Measurements from ENCODE around the gene TRIM9.
A peak's percentile ranks its signal among the peaks of the same experiment; 100 is the strongest.
"Not testable (repeated sequence)": the region's sequence is repeated elsewhere in the genome, so short reads cannot be mapped to it uniquely, and the experiment has no call there.

The TRIM9 gene

GRCh38 chr14:50967103-50967502, 127.8 kb downstream of the TRIM9 start:
- no peak for DNase-seq (ENCODE audit: low read depth, low spot score)

- peak; percentile 93 for DNase-seq (ENCODE audit: low read depth, low spot score)
Measured at GRCh38 chr14:50964683-50965390, 130.1 kb downstream of the TRIM9 start.

- DNase-seq (ENCODE audit: low read depth, low spot score), result no peak
Measured at GRCh38 chr14:50963919-50964318, 131.0 kb downstream of the TRIM9 start.

GRCh38 chr14:50961605-50962221, 133.2 kb downstream of the TRIM9 start:
- no peak for DNase-seq (ENCODE audit: low read depth, low spot score)

- no peak for DNase-seq (ENCODE audit: low read depth, low spot score)
Measured at GRCh38 chr14:50957296-50957695, 137.6 kb downstream of the TRIM9 start.

GRCh38 chr14:50956421-50956820, 138.5 kb downstream of the TRIM9 start:
- not testable (repeated sequence) for DNase-seq (ENCODE audit: low read depth, low spot score)

- DNase-seq (ENCODE audit: low read depth, low spot score), result no peak
Measured at GRCh38 chr14:50955373-50956043, 139.4 kb downstream of the TRIM9 start.

GRCh38 chr14:50954811-50955372, 140.0 kb downstream of the TRIM9 start:
- DNase-seq (ENCODE audit: low read depth, low spot score), result no peak

- no peak for DNase-seq (ENCODE audit: low read depth, low spot score)
Measured at GRCh38 chr14:50953502-50953901, 141.4 kb downstream of the TRIM9 start.

- no peak for DNase-seq (ENCODE audit: low read depth, low spot score)
Measured at GRCh38 chr14:50951032-50951431, 143.9 kb downstream of the TRIM9 start.

GRCh38 chr14:50948205-50948604, 146.7 kb downstream of the TRIM9 start:
- no peak for DNase-seq (ENCODE audit: low read depth, low spot score)

GRCh38 chr14:50947446-50947845, 147.5 kb downstream of the TRIM9 start:
- no peak for DNase-seq (ENCODE audit: low read depth, low spot score)

- no peak for DNase-seq (ENCODE audit: low read depth, low spot score)
Measured at GRCh38 chr14:50946234-50946935, 148.5 kb downstream of the TRIM9 start.

GRCh38 chr14:50944647-50945413, 150.1 kb downstream of the TRIM9 start:
- DNase-seq (ENCODE audit: low read depth, low spot score), result no peak

GRCh38 chr14:50943943-50944646, 150.8 kb downstream of the TRIM9 start, which contains the start of gene PYGL:
PYGL (minus strand) TSS chr14:50944483; CDS start chr14:50944403, 80 bp downstream.
- no peak for DNase-seq (ENCODE audit: low read depth, low spot score)

GRCh38 chr14:50943261-50943942, 151.5 kb downstream of the TRIM9 start:
- DNase-seq (ENCODE audit: low read depth, low spot score), result no peak

GRCh38 chr14:50941638-50942037, 153.3 kb downstream of the TRIM9 start:
- not testable (repeated sequence) for DNase-seq (ENCODE audit: low read depth, low spot score)

- DNase-seq (ENCODE audit: low read depth, low spot score), result no peak
Measured at GRCh38 chr14:50941151-50941550, 153.8 kb downstream of the TRIM9 start.

GRCh38 chr14:50937800-50938199, 157.1 kb downstream of the TRIM9 start:
- no peak for DNase-seq (ENCODE audit: low read depth, low spot score)

GRCh38 chr14:50937325-50937724, 157.6 kb downstream of the TRIM9 start:
- no peak for DNase-seq (ENCODE audit: low read depth, low spot score)

Measured in smooth muscle cell of the brain vasculature (primary cell).